ENCODE data around the gene EIF4E1B.

DNA sequence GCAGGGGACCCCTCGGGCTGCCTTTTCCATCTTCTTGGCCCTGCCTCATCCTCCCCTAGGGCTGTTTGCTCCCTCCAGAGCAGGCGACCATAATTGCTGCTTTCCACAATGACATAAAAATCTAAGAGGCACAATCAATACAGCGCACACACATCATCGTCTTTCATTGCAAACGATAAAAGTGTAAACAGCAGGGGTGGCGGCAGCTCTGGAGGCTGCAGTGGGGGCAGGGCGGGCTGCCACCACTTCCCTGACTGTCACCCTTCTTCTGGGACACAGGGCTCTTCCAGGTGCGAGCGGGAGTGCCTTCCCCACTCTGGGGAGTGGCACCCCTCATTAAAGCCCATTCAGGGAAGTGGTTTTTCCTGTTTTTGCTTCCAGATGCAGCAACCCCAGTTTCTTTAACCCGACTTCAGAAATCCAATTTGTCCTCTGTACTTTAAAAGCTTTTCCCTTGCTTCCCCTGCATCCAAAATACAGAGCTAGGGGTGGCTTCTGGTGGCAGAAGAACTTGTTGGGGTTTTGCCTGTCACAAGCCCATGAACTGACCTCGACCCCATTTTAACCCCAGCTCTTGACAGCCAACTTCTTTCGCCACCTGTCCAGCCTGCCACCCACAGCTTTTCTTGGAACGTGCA, 62.5 kb downstream of the EIF4E1B start:
- TF ChIP-seq, protein P1, sequence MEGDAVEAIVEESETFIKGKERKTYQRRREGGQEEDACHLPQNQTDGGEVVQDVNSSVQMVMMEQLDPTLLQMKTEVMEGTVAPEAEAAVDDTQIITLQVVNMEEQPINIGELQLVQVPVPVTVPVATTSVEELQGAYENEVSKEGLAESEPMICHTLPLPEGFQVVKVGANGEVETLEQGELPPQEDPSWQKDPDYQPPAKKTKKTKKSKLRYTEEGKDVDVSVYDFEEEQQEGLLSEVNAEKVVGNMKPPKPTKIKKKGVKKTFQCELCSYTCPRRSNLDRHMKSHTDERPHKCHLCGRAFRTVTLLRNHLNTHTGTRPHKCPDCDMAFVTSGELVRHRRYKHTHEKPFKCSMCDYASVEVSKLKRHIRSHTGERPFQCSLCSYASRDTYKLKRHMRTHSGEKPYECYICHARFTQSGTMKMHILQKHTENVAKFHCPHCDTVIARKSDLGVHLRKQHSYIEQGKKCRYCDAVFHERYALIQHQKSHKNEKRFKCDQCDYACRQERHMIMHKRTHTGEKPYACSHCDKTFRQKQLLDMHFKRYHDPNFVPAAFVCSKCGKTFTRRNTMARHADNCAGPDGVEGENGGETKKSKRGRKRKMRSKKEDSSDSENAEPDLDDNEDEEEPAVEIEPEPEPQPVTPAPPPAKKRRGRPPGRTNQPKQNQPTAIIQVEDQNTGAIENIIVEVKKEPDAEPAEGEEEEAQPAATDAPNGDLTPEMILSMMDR (conservative IDR thresholded peaks at IDR 0.05 in 1 of 2, IDR thresholded peaks at IDR 0.05 in 1 of 2; ENCODE audit: extremely low read depth in 1 of 2, insufficient read depth in 1 of 2, low read depth in 1 of 2, low read length in 2 of 2), result no peak
- TF ChIP-seq EZH2 (IDR thresholded peaks at IDR 0.05; ENCODE audit: borderline replicate concordance, low read length), result no peak
